Activated T-cell treated with anti-CD3 and anti-CD28 coated beads for 48 hours (primary cell): Measurements from ENCODE around the gene ARG1.

Source experiments
- DNase-seq: peaks from one replicate; pipeline ENCODE4 v3.0.0-alpha.2; 2020; ENCODE audit warnings: low read depth

Gene ARG1

DNA sequence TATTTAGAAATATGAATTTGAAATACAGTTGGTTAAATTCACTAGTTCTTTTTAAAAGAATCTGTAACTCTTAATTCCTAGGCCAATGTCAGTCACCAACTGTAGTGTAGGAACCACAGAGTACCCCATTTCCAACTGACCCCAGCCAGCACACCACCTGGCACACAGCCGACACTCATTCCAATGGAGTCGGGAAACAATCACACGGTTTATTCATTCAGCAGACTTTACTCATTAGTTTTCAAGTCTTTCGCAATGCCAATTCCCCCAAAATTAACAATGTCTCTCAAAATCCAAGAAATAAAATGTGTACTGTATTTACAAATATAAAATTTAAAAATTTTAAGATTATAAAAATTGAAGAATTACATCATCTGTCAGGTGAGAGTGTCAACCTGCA lies 13.5 kb downstream of the ARG1 start:
- no peak for DNase-seq

DNA sequence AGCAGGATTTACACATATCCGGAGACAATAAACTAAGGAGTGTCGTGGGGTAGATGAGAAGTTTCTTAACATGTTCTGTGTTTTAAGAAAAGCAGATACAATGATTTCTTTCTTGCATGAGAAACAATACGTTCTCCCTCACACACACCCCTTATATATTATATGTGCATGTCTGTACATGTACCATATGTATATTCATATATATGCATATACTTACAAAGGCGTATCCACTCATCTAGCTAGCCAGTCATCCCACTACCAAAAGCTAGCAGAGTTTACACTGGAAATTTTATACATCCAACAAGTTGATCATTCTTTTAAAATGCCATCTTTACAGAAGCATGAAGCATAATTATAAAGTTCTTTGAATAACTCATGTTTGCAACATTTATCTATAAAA lies 14.9 kb downstream of the ARG1 start:
- DNase-seq = no peak

DNA sequence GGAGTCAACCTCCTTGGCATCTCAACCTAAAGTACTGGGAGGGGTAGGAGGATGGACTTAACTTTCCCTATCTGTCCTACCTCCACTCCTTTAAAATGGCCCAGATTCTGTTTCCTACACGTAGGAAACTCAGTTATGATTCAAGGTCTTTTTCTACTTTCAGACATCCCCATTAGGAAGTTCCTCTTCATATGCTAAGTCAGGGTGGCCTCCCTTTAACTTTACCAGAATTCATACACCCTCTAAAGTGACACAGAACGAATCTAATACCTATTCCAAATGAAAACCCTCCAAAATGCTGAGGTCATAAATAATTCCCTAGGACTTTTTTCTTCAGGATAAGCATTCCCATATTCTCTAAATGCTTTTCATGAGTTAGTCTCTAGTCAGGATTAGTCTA lies 15.6 kb downstream of the ARG1 start:
- no peak for DNase-seq

DNA sequence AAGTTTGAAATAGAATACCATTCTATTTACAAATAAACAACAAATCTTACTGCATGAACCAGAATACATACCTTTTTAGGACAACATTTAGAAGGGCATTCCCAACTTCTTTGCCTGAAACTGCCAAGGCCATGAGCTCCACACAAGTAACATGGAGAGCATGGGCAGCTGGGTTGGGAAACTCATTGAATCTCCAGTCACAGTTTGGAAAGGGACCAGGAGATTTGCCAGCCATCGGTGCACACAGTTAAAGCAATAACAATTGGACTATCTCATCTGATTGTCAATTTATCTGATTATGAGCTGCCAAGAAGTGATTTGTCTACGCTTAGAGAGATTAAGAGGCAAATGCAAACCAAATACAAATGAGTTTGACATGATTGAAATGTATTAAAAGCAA lies 19.9 kb downstream of the ARG1 start:
- no peak for DNase-seq

DNA sequence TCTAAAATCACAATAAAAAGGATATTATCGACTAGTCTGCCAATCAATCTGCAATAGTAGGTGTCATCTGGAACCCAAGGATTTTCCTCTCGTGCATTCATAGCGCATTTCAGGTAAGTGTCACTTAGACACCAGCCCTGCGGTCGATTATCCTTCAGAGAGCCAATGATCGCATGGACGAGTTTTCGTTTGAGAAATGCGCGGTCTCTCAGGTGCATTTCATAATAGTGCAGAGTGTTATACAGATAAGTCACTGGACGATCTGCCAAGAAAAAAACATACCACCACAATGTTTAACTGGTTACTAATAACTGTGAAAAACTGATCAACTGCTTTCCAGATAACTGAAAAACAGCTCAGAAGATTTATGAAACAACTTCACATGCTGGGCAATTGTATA lies 21.0 kb downstream of the ARG1 start:
- no peak for DNase-seq

DNA sequence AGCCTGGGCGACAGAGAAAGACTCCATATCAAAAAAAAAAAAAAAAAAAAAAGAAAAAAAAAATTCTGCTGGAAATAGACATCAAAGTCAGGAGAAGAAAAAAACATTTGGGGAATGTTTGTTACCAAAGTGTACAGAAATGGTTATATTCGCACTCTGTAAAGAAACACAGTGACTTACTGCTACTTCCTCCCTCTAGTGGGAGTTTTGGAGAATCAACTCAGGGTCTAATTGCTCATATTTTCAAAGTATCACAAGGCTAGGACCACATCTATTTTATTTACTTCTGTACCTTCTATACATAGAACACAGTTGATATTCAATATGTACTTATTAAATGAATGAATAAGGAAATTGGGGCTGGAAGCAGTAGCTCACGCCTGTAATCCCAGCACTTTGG lies 24.4 kb downstream of the ARG1 start:
- DNase-seq = no peak

DNA sequence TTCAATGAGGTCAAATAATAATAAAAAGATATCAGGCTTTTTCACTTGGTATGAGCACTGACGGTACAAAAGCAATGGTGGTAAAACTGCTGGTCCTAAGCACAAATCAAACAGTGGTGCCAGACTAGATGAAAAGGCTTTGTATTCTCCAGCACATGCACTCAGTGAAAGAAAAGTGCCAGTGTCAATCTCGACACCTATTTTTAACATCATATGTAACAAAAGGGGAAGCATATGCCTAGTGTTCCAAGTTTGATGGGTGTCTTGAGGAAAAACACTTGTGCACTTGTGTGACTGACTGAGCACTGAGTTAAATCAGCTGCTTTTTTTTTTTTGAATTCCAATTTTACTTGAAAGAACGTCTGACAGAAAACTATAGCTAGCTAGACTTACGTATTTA lies 27.7 kb downstream of the ARG1 start:
- DNase-seq = no peak

DNA sequence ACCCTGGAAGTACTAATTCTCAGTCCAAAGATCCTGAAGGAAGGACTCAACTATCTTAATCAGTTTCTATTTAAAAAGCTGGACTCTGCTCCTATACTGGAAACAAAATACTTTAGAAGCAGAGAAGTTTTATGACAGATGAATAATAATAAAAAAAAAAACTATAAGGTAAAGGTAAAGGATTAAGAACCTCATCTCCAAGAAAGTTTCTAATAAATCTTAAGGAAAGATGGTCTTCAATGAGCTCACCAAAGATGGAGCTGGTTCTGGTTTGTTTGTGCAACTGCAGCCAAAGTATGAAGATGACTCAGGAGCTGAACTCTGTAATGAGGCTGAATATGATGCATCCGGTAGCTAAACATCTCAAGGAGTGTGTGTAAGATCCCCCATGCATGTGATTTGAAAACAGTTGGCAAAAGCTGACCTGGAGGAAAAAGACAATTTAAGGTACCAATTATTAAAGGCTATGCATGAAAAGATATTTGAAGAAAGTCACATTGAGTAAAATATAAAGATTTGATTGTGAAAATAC lies 29.8 kb downstream of the ARG1 start:
- DNase-seq = no peak

DNA sequence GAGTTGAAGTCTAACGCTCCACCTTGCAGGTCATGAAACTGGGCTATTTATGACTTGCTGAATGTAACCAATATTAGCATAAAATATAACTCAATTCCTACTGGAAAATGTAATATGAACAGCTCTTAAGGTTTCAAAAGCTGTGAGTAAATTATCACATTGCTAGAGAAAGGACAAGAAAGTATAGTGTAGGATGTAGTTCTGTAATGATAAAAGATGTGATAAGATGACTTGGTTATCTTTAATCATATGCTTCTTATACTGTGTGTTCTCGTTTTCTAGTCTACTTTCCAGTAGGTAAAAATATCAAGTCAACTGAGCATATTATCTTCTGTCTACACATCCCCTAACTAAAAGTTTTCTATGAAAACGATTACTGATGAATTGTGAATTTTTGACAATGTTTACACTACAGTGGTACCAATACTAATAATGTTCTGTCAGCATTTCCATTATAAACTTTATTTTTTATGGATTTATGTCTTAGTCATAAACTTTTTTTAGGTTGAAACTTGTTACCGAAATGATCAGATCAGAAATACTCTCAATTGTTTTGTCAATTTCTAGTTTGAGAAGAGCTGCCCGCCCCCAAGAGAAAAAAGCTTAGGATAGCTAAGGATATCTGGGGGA lies 40.4 kb downstream of the ARG1 start:
- no peak for DNase-seq

DNA sequence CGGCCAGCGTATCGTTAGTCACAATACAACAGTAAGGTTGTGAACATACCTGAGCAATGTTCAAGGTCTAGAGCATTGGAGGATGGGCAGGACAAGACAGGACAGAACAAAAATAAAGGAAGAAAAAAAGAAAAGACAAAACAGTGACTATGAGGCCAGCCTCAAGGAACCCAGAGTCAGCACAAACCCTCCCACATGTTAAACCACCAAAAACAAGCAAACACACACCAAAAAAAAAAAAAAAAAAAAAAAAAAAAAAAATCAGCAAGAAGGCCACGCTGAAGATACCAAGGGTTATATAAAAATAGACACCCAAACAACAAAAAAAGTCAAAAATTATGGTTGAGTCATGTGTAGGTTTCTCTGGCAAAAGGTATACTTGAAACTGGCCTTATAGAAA lies 42.2 kb downstream of the ARG1 start:
- DNase-seq = no peak

DNA sequence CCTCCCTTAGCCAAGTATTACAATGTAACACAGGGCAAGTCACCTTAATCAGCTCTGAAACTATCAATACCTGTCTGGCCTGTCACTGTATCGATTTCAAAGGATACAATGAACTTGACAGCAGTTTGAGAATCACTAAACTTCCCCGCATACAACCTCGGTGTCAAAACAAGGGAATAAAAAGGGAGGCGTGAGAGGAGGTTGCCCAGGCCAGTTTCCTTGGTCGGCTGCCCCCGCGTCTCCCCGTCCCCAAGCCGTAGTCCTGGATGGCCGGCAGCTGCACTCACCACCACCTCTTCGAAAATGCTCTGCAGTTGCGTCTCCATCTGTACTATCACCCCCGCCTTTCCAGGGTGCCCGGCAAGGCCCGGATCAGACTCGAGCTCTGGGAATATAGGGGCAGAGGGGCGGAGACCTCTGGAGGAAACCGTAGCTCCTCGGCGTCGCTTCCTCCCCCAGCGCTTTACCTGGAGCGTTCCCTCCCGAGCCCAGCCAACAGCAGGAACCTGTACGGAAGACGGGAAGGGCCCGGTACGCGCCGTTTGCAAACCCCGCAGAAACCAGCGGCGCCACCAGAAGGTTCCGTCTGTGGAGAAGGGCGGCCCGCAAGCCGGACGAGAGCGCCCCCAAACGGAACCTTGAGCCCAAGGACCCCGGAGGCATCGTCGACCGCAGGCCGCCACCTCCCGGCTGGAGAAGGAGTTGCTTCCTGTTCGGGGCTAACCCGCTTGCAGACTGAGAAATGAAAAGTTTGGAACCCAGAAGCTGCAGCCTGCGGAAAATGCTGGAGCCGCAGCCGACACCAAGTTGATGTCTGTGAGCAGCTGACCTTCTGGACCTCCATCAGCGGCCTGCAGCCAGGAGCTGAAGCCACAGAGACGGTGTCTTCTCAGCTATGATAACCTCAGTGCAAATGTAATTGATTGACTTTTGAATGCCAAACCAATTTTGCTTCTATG lies 55.0 kb downstream of the ARG1 start, which contains the start of gene MED23:
Gene MED23 (minus strand): TSS at position 519 of the 959 bp plus-strand sequence. CDS start 193 bp downstream, at position 326.
- DNase-seq = peak; percentile 95

DNA sequence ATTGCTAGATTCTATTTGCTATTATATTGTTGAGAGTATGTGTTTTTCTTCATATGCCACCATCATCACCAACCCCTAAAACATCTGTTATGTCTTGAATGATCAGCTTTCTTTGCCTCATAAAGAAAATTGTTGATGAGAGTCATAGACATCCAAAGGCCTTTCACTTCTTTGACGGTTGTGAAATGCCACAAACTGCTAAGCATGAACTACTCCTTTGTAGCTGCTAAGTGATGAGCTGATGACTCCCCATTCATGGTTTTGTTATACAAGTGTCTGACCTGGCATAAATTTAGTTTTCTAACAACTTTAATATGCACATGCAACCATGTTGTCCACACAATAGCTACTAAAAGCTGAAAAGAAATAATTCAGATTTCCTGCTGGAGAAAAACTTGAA lies 55.7 kb downstream of the ARG1 start:
- no peak for DNase-seq

DNA sequence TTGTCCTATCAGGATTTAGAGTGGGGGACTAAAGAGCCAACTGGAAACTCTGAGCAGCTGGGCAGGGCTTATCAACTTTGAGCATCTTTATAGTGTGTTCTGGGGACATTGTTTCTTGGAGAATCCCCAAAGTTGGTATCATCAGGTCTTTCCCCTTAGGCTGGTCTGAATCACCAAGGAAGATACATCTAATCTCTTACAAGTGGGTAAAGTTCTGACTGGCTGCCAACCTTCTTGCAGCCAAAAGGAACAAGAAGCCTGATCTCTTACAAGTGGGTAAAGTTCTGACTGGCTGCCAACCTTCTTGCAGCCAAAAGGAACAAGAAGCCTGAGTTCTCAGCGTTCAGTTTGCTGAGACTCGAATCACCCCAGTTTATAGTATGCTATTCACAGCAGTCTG lies 56.6 kb downstream of the ARG1 start:
- no peak for DNase-seq

DNA sequence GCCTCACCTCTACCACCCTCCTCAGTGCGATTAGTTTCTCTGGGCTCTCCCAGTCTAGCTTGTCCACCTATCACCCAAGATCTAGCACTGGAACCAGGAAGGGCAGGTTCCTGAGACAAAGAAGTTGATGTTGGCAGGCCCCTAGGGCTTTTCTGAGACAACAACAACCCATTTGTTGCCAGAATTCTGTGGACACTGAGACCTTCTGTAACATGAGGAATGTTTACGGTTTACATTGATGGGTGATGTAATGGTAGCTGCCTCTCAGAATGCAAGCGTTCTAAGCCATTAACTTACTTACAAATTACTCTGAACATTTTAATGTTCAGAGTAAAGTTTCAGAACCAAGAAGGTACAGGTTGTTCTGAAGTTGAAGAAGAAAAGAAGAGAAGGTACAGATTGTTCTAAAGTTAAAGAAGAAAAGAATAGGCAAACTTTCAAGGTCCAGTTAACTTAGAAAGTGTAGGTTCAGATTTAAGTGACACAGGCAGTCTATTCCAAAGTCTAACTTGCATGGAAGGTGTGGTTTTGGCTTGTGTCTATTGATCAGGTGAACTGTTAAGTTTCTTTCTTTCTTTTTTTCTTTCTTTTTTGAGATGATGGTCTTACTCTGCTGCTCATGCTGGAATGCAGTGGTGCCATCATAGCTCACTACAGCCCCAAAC lies 58.7 kb downstream of the ARG1 start:
- DNase-seq = no peak
